Ishikawa (cell line): ENCODE results near the gene NADK.

ENCODE experiments used
- CEBPB ChIP-seq: IDR thresholded peaks from 2 replicates; pipeline ENCODE4 v1.6.1; 2012
- CREB1 ChIP-seq: IDR thresholded peaks from 2 replicates; pipeline ENCODE4 v1.6.1; 2012; ENCODE audit warnings: low read depth
- EGR1 ChIP-seq: IDR thresholded peaks from 2 replicates; pipeline ENCODE4 v1.6.1; 2012
- EP300 ChIP-seq: IDR thresholded peaks from 2 replicates; pipeline ENCODE4 v1.6.1; 2012; ENCODE audit warnings: borderline replicate concordance
- FOXM1 ChIP-seq: IDR thresholded peaks from 2 replicates; pipeline ENCODE4 v1.6.1; 2012; ENCODE audit warnings: low read depth, borderline replicate concordance
- MAX ChIP-seq: IDR thresholded peaks from 2 replicates; pipeline ENCODE4 v1.6.1; 2012
- NFIC ChIP-seq: IDR thresholded peaks from 2 replicates; pipeline ENCODE4 v1.6.1; 2012
- RAD21 ChIP-seq: IDR thresholded peaks from 2 replicates; pipeline ENCODE4 v1.6.1; 2012; ENCODE audit warnings: low read depth
- REST ChIP-seq: IDR thresholded peaks from 2 replicates; pipeline ENCODE4 v1.6.1; 2012; ENCODE audit warnings: low read depth, mild to moderate bottlenecking
- TAF1 ChIP-seq: IDR thresholded peaks from 2 replicates; pipeline ENCODE4 v1.6.1; 2012; ENCODE audit warnings: low read depth, mild to moderate bottlenecking
- TCF12 ChIP-seq: IDR thresholded peaks from 2 replicates; pipeline ENCODE4 v1.6.1; 2012; ENCODE audit warnings: low read depth
- TEAD4 ChIP-seq: IDR thresholded peaks from 2 replicates; pipeline ENCODE4 v1.6.1; 2012
- YY1 ChIP-seq: IDR thresholded peaks from 2 replicates; pipeline ENCODE4 v1.6.1; 2012; ENCODE audit warnings: low read depth
- ZBTB7A ChIP-seq: IDR thresholded peaks from 2 replicates; pipeline ENCODE4 v1.6.1; 2012; ENCODE audit warnings: low read depth
- TF ChIP-seq, protein P1 (sequence below): IDR thresholded peaks from 2 replicates; pipeline ENCODE4 v1.6.1; 2012

NADK gene

GRCh38 chr1:1781526-1781903 lies 3.2 kb upstream of the NADK start:
- TF ChIP-seq TEAD4 (no peak), RAD21 (no peak), REST (no peak), NFIC (no peak), TAF1 (no peak), EP300 (no peak), TCF12 (no peak), ZBTB7A (no peak), CREB1 (no peak), CEBPB (no peak), YY1 (no peak)
- TF ChIP-seq, protein P1, sequence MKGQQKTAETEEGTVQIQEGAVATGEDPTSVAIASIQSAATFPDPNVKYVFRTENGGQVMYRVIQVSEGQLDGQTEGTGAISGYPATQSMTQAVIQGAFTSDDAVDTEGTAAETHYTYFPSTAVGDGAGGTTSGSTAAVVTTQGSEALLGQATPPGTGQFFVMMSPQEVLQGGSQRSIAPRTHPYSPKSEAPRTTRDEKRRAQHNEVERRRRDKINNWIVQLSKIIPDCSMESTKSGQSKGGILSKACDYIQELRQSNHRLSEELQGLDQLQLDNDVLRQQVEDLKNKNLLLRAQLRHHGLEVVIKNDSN = no peak

DNA sequence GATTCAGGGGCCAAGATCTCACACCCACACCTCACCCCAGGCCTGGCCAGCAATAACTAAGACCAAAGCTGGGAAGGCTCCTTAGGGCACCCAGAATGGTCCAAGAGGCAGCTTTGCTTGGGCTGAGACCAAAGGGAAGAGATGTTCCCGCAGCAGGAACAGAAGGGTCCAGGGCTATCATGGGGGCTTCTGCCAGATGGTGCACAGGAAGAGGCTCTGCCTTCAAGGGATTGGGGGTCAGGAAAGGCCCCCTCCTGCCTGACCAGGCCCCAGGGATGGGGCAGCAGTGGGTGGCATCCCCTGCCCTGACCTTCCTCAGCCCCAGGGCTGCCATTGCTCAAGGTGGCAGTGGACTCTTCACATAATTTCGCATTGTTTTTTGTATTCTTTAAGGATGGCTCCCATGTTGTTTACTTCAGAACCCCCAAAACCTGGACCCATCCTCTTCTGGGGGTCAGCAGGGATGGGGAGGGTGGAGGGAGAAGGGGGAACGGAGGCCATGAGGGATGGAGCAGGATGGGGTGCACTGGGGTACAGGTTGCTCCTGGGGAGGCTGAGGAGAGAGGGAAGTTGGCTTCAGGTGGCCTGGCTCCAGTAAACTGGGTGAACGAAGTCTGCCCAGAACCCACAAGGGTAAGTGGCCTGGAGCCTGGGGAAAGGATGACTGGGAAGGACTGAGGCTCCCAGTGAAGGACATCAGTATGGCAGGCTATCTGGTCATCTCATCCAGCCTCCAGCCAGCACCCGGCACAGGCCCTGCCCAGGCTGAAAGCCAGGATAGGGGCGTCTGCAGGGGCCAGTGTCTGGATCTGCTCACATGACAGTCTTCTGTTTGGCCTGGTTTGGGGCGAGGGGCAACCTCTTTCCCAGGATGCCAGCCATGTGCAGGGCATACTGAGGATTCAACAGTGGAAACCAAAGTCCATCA lies 2.6 kb upstream of the NADK start:
- TF ChIP-seq TCF12 (no peak), YY1 (no peak), CEBPB (no peak), NFIC (no peak), EP300 (no peak), REST (no peak), MAX (no peak), CREB1 (no peak), RAD21 (no peak), FOXM1 (no peak), ZBTB7A (no peak), TAF1 (no peak)
- TF ChIP-seq, protein P1 = no peak

DNA sequence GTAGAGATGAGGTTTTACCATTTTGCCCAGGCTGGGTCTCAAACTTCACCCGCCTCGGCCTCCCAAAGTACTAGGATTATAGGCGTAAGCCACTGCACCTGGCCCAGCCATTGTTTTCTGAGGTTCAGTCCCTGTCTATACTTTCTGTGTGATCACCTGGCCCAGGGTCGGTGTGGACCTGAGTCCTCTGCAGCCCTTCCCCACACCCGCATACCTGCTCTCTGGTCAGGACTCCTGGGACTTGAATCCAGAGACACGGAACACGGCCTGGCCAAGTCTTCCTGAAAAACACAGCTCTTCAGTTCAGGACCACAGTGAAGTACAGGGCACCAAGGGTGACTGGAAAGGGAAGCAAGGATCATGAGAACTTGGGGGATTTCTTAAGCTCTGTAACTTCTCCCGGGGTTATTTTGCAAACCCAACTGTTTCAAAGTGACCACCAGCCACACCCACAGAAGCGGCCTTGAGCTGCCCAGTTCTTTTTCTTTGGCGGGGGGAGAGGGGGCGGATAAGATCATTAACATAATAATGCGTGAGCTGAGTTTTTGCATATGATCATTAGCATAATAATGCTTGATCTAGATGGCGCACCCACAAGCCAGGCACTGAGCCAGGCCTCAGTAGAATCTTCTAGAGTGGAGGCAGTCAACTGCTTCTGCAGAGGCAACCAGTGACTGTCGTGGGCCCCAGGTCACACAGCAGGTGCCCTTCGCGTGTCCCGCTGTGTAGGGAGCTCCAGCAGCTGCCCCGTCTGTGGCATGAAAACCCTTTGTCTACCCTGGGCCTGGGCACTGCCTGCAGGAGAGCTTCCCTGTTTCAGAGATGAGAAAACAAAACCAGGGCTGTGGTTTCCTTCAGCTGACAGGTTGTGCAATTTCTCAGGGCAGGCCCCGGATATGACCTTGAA lies 1.7 kb upstream of the NADK start:
- TF ChIP-seq TCF12 (0 out of 2 replicates have a peak, but pooled peaks have one; percentile 24), CEBPB (0 out of 2 replicates have a peak, but pooled peaks have one; percentile 33), CREB1 (no peak)

GRCh38 chr1:1779320-1779675 lies 1.0 kb upstream of the NADK start:
- TF ChIP-seq ZBTB7A (no peak), YY1 (no peak), MAX (no peak), TCF12 (no peak), CREB1 (no peak), EP300 (no peak), FOXM1 (no peak), TAF1 (no peak), NFIC (no peak), RAD21 (no peak)

DNA sequence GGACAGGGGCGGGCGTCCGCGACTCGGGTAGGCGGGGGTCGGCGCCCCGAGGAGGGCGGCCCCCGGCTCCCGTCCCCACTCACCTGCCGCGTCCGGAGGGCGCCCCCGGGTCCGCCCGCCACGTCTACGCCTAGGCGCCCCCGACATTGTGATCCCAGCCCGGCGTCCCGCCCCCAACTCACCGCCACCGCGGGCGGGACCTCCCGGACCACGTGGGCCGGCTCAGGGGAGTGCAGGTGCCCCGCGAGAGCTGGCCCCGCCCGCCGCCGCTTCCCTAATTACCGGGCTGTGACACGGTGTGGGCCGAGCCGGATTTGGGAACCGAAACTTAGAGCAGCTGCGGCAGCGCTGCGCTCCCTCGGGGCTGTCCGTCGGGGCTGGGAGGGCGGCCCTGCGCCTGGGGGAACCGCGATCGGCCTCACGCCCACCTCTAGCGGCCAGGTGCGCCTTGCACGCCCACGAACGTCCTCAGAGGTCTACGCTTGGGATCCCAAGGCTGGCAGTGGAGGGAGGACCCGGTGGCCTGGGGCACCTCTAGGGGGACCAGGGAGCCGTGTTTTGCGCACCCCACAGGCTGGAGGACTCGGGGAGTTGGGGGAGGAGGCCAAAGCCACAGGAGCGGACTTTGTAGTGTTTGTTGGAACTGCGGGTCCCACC lies 521 bp upstream of the NADK start:
- TF ChIP-seq TAF1 (no peak), TEAD4 (no peak), MAX (peak; percentile 85), TCF12 (peak; percentile 47; the same call in 1 of the 2 replicates), EP300 (peak; percentile 26; the same call in 1 of the 2 replicates), ZBTB7A (peak; percentile 84), EGR1 (peak; percentile 22; the same call in 1 of the 2 replicates)
- TF ChIP-seq, protein P1 = peak; percentile 91
